NCI-H82 (cell line): ENCODE results near the gene LGALS12.
A peak's percentile ranks its signal among the peaks of the same experiment; 100 is the strongest.
"Not testable (repeated sequence)": the region's sequence is repeated elsewhere in the genome, so short reads cannot be mapped to it uniquely, and the experiment has no call there.

Experiments used
- DNase-seq: peaks from one replicate; lab custom pipeline; 2025; lab: John Stamatoyannopoulos, UW

Gene LGALS12

GRCh38 chr11:63532799-63533475, 27.1 kb downstream of the LGALS12 start:
- DNase-seq = peak; percentile 52

- DNase-seq = no peak
These were observed 28.2 kb downstream of the LGALS12 start for GRCh38 chr11:63534076-63534475.

GRCh38 chr11:63534895-63535461, 29.1 kb downstream of the LGALS12 start:
- no peak for DNase-seq

- DNase-seq = no peak
These were observed 29.9 kb downstream of the LGALS12 start for GRCh38 chr11:63535734-63536133.

GRCh38 chr11:63536669-63537292, 30.9 kb downstream of the LGALS12 start, which contains the start of gene PLAAT4:
Gene PLAAT4 (plus strand): TSS chr11:63536808. CDS start chr11:63536869, 61 bp downstream.
- no peak for DNase-seq

GRCh38 chr11:63537293-63538101, 31.6 kb downstream of the LGALS12 start:
- DNase-seq = no peak

GRCh38 chr11:63542506-63542905, 36.6 kb downstream of the LGALS12 start:
- not testable (repeated sequence) for DNase-seq

GRCh38 chr11:63543711-63544110, 37.8 kb downstream of the LGALS12 start:
- DNase-seq = no peak

GRCh38 chr11:63547061-63547460, 41.2 kb downstream of the LGALS12 start:
- no peak for DNase-seq

GRCh38 chr11:63548178-63548577, 42.3 kb downstream of the LGALS12 start:
- DNase-seq = no peak

- DNase-seq = no peak
These were observed 43.5 kb downstream of the LGALS12 start for GRCh38 chr11:63549411-63549810.

GRCh38 chr11:63550156-63550700, 44.3 kb downstream of the LGALS12 start:
- DNase-seq = not testable (repeated sequence)

GRCh38 chr11:63551091-63551888, 45.4 kb downstream of the LGALS12 start:
- no peak for DNase-seq

GRCh38 chr11:63551889-63552266, 46.0 kb downstream of the LGALS12 start:
- no peak for DNase-seq

GRCh38 chr11:63552921-63553320, 47.0 kb downstream of the LGALS12 start:
- no peak for DNase-seq

GRCh38 chr11:63553759-63554158, 47.9 kb downstream of the LGALS12 start:
- DNase-seq = no peak

- DNase-seq = no peak
These were observed 49.0 kb downstream of the LGALS12 start for GRCh38 chr11:63554877-63555223.

GRCh38 chr11:63556404-63557013, 50.6 kb downstream of the LGALS12 start:
- DNase-seq = no peak

GRCh38 chr11:63557570-63557969, 51.7 kb downstream of the LGALS12 start:
- peak; percentile 12 for DNase-seq

- no peak for DNase-seq
These were observed 52.7 kb downstream of the LGALS12 start for GRCh38 chr11:63558459-63559157.
